ENCODE data around the gene EXT2. TPM values are rescaled to one million over a fixed set of nuclear protein-coding genes. Genes with fewer than 3 reads are reported as not detected.
A peak's percentile ranks its signal among the peaks of the same experiment; 100 is the strongest.

EXT2 gene
- total RNA-seq, 1 experiment from 2014 or later: 42.9 TPM

DNA sequence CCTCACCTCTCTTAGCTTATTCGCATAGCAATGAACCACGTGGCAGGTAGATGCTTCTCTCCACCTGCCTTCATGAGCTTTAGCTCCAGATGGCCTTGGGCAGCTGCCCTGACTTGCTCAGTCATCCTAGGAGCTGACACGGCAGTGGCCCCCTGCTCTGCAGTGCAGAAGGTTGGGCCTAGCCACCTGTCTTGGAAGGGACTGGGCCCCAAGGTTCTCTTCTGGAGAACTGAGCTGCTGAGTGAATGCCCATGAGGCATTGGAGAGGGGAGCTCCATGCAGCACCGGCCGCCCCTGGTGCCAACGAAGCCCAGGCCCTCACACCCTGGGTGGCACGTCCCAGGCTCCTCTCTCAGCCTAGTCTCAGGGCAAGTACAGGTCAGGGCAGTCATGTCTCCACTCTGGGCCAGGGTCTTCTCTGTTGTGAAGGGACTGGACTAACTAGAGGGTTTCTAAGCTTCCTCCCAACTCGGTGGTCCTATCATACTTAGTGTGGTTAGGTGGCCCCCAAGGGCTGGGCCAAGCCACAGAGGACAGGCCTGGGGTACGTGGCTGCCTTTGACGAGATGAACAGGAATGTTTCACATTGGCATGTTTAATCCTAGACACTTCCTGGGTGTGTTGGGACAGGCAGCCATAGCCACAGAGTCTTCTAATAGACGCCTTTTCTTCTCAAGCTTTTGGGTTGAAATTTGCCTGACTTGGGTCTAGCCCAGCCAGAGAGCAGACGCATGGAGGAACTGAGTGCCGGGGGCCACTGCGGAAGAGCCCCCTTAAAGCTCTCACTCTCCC lies 166.5 kb downstream of the EXT2 start:
- Histone ChIP-seq H3K27ac (ENCODE audit: insufficient read length, low read depth, low read length) (no peak overlapping the region), H2BK20ac (ENCODE audit: low read depth, low read length, poor library complexity, severe bottlenecking) (no peak overlapping the region), H3K23ac (ENCODE audit: insufficient read length, low read depth, low read length) (no peak overlapping the region), H3K23me2 (ENCODE audit: insufficient read length, low read depth, low read length, poor library complexity, severe bottlenecking) (no peaks in the 10 kb centered on the region), H3K4me2 (ENCODE audit: insufficient read depth, insufficient read length, low read length) (no peak overlapping the region), H2AK5ac (ENCODE audit: insufficient read length, low read length) (no peak overlapping the region), H3K27me3 (ENCODE audit: insufficient read depth, low read length) (no peaks in the 10 kb centered on the region), H3T11ph (ENCODE audit: low read length) (no peak overlapping the region), H4K8ac (replicated peaks; ENCODE audit: insufficient read length, low read depth, low read length) (no peak overlapping the region), H4K20me1 (ENCODE audit: control insufficient read depth, insufficient read depth, insufficient read length) (no peaks in the 10 kb centered on the region), H2BK12ac (ENCODE audit: insufficient read length, low read depth, low read length) (no peak overlapping the region), H3K9me3 (ENCODE audit: control insufficient read depth, low read depth, low read length) (no peaks in the 10 kb centered on the region), H2BK15ac (ENCODE audit: low read depth, low read length) (no peak overlapping the region), H4K5ac (ENCODE audit: insufficient read length, low read depth, low read length) (no peak overlapping the region), H3K14ac (ENCODE audit: insufficient read depth, low read length) (no peak overlapping the region), H2AFZ (ENCODE audit: low read length) (no peak overlapping the region), H3K79me2 (ENCODE audit: insufficient read depth, low read length) (no peaks in the 10 kb centered on the region), H3K56ac (ENCODE audit: insufficient read length, low read depth, low read length) (no peak overlapping the region), H4K91ac (ENCODE audit: insufficient read length, low read depth, low read length) (no peak overlapping the region), H3K79me1 (ENCODE audit: insufficient read depth, low read depth, low read length, poor library complexity, severe bottlenecking) (no peaks in the 10 kb centered on the region), H3K18ac (ENCODE audit: insufficient read length, low read depth, low read length) (no peak overlapping the region), H3K4me1 (ENCODE audit: insufficient read depth, low read length) (no peaks in the 10 kb centered on the region), H3K9ac (ENCODE audit: extremely low read depth, insufficient read length, low read length) (no peak overlapping the region), H3K4ac (ENCODE audit: low read depth, low read length) (no peak overlapping the region), H2BK5ac (ENCODE audit: insufficient read length, low read length) (no peak overlapping the region), H2BK120ac (ENCODE audit: low read depth, low read length, poor library complexity, severe bottlenecking) (no peak overlapping the region)
- peaks cover 3% of the 10 kb centered on the region for H3K27me3 Mint-ChIP-seq (ENCODE audit: low read depth)
- TF ChIP-seq, protein P1, sequence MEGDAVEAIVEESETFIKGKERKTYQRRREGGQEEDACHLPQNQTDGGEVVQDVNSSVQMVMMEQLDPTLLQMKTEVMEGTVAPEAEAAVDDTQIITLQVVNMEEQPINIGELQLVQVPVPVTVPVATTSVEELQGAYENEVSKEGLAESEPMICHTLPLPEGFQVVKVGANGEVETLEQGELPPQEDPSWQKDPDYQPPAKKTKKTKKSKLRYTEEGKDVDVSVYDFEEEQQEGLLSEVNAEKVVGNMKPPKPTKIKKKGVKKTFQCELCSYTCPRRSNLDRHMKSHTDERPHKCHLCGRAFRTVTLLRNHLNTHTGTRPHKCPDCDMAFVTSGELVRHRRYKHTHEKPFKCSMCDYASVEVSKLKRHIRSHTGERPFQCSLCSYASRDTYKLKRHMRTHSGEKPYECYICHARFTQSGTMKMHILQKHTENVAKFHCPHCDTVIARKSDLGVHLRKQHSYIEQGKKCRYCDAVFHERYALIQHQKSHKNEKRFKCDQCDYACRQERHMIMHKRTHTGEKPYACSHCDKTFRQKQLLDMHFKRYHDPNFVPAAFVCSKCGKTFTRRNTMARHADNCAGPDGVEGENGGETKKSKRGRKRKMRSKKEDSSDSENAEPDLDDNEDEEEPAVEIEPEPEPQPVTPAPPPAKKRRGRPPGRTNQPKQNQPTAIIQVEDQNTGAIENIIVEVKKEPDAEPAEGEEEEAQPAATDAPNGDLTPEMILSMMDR (conservative IDR thresholded peaks at IDR 0.05): no peak
- H3K4me1 Mint-ChIP-seq: peaks cover 0 to 11% of the 10 kb centered on the region in 2 experiments; a peak in 2 of 4 replicates
- no peak for DNase-seq
- WGBS (ENCODE audit: extremely low coverage, insufficient read length, low lambda C conversion rate): no CpG with 5 or more reads among the region's 14 CpGs
- H3K4me3 Mint-ChIP-seq: no peak overlapping the region; a peak in 1 of 5 replicates
- H3K27ac Mint-ChIP-seq: peak overlapping the region in 1 of 3 experiments; percentile 70; a peak in 1 of 7 replicates
- no peaks in the 10 kb centered on the region for H3K9me3 Mint-ChIP-seq
- H3K36me3 Mint-ChIP-seq (ENCODE audit: insufficient read depth in 1 of 3, low read depth in 3 of 3): no peaks in the 10 kb centered on the region; a peak in 1 of 7 replicates
